OCI-LY1 (cell line): Measurements from ENCODE around the gene PRRX1.

Source experiments
- EZH2 ChIP-seq: fragments of 200-600 bp; sonication (generic), shearing (Covaris generic); IDR thresholded peaks from 2 replicates; pipeline ENCODE4 v1.8.0; 2017; ENCODE audit warnings: borderline replicate concordance, mixed run types, mild to moderate bottlenecking, antibody characterized with exemption, low read length, moderate library complexity, mixed read lengths
- TF ChIP-seq, protein P1 (sequence below): fragments of 200-600 bp; sonication (generic), shearing (Covaris generic); IDR thresholded peaks from 2 replicates; pipeline ENCODE4 v1.5.1; 2017; ENCODE audit warnings: mild to moderate bottlenecking, antibody characterized with exemption, low read length, moderate library complexity, mixed read lengths

DNA sequence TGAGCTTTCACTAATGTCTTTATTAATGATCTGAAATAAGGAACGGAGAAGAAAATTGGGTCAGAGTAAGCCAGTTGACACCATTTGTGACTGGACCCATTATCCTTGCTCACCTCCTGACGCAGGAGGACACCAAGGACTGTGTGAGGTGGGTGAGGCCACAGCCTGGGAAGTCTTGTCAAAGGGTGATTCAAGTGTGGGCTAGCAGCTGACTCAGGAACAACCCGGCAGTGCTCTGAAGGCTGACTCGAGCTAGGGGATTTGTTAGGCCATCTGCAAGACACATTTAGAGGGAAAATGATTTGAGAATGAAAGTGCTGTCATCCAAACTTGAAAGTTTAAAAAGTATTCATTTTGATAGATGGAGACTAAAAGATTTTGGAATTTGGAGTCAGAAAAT, 21.2 kb downstream of the PRRX1 start:
- TF ChIP-seq, protein P1, sequence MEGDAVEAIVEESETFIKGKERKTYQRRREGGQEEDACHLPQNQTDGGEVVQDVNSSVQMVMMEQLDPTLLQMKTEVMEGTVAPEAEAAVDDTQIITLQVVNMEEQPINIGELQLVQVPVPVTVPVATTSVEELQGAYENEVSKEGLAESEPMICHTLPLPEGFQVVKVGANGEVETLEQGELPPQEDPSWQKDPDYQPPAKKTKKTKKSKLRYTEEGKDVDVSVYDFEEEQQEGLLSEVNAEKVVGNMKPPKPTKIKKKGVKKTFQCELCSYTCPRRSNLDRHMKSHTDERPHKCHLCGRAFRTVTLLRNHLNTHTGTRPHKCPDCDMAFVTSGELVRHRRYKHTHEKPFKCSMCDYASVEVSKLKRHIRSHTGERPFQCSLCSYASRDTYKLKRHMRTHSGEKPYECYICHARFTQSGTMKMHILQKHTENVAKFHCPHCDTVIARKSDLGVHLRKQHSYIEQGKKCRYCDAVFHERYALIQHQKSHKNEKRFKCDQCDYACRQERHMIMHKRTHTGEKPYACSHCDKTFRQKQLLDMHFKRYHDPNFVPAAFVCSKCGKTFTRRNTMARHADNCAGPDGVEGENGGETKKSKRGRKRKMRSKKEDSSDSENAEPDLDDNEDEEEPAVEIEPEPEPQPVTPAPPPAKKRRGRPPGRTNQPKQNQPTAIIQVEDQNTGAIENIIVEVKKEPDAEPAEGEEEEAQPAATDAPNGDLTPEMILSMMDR, result no peak
- TF ChIP-seq EZH2, result no peak
